H1 (cell line): ENCODE data around the gene DAP. TPM values are rescaled to one million over a fixed set of nuclear protein-coding genes. Genes with fewer than 3 reads are reported as not detected.

Experiments
- CTCF ChIA-PET: fragments of 300-600 bp; sonication (Branson Sonifier 250); formaldehyde crosslinking; loops from one replicate; lab custom pipeline; 2021; ENCODE audit not compliant: partially characterized antibody; lab: Charles Lee
- POLR2A ChIA-PET: fragments of 300-600 bp; sonication (Branson Sonifier 250); formaldehyde crosslinking; loops from one replicate; lab custom pipeline; 2021; ENCODE audit warnings: inconsistent platforms; ENCODE audit not compliant: partially characterized antibody; lab: Charles Lee
- DNase-seq, 2 experiments: peaks; one replicate each; pipeline versions ENCODE4 v3.0.0 to v3.0.0-alpha.2; 2010 to 2022; ENCODE audit warnings: low spot score in 2 of 2, low read depth in 1 of 2, mixed read lengths in 1 of 2
- FAIRE-seq: peaks from 2 replicates; lab custom pipeline; 2011; peaks lifted over from hg19 to GRCh38; lab: Jason Lieb, UNC
- H2AFZ ChIP-seq: 2 replicates; pipeline ENCODE4 v1.8.1; 2012; ENCODE audit warnings: low read length, inconsistent platforms
- H2AK5ac ChIP-seq: 2 replicates; pipeline ENCODE4 v1.6.1; 2013; ENCODE audit warnings: low read depth, low read length
- H2BK120ac ChIP-seq: replicated peaks from 2 replicates; pipeline ENCODE3; 2013; ENCODE audit warnings: low read depth, low read length, inconsistent platforms
- H2BK12ac ChIP-seq: 2 replicates; pipeline ENCODE4 v1.6.1; 2013; ENCODE audit warnings: low read depth, low read length
- H2BK15ac ChIP-seq: 2 replicates; pipeline ENCODE4 v1.6.1; 2013; ENCODE audit warnings: low read length
- H2BK20ac ChIP-seq: 2 replicates; pipeline ENCODE4 v1.6.1; 2013; ENCODE audit warnings: low read length
- H2BK5ac ChIP-seq: 2 replicates; pipeline ENCODE4 v1.6.1; 2013; ENCODE audit warnings: low read depth, low read length
- H3K14ac ChIP-seq: 2 replicates; pipeline ENCODE4 v1.6.1; 2013; ENCODE audit warnings: inconsistent platforms; ENCODE audit not compliant: insufficient read length
- H3K18ac ChIP-seq: 2 replicates; pipeline ENCODE4 v1.6.1; 2013; ENCODE audit warnings: low read length; ENCODE audit errors: extremely low read depth
- H3K23ac ChIP-seq: 2 replicates; pipeline ENCODE4 v1.6.1; 2013; ENCODE audit warnings: inconsistent platforms; ENCODE audit not compliant: insufficient read length
- H3K23me2 ChIP-seq: 2 replicates; pipeline ENCODE4 v1.6.1; 2013; ENCODE audit warnings: low read depth, low read length
- H3K27ac ChIP-seq: 2 replicates; pipeline ENCODE4 v1.6.1; 2011; ENCODE audit warnings: low read depth, low read length, inconsistent platforms
- H3K27me3 ChIP-seq, 4 experiments: replicated peaks in 1 of 4; 1 replicate in 1 of 4; 2 replicates in 3 of 4; pipeline versions ENCODE4 v1.6.1 to v1.8.1; 2011 to 2013; ENCODE audit warnings: low read length in 3 of 4, mild to moderate bottlenecking in 3 of 4, inconsistent platforms in 2 of 4, mixed read lengths in 2 of 4, moderate library complexity in 1 of 4; ENCODE audit not compliant: control insufficient read depth in 3 of 4, insufficient read depth in 3 of 4; ENCODE audit errors: extremely low read depth in 1 of 4
- H3K36me3 ChIP-seq, 4 experiments: 2 replicates each; pipeline versions ENCODE4 v1.6.1 to v1.8.1; 2011 to 2013; ENCODE audit warnings: mild to moderate bottlenecking in 4 of 4, low read length in 3 of 4, moderate library complexity in 2 of 4, control low read depth in 1 of 4, inconsistent platforms in 1 of 4; ENCODE audit not compliant: insufficient read depth in 4 of 4, control insufficient read depth in 2 of 4
- H3K4ac ChIP-seq: replicated peaks from 2 replicates; pipeline ENCODE3; 2013; ENCODE audit warnings: low read length, low read depth, mixed read lengths, inconsistent platforms; ENCODE audit not compliant: insufficient read length
- H3K4me1 ChIP-seq, 4 experiments: replicated peaks in 1 of 4; 1 replicate in 1 of 4; 2 replicates in 3 of 4; pipeline versions ENCODE4 v1.6.1 to v1.8.1; 2011 to 2013; ENCODE audit warnings: low read length in 3 of 4, inconsistent platforms in 2 of 4, mixed read lengths in 1 of 4; ENCODE audit not compliant: insufficient read depth in 4 of 4, control insufficient read depth in 3 of 4
- H3K4me2 ChIP-seq, 2 experiments: 2 replicates each; pipeline versions ENCODE4 v1.6.1 to v1.8.1; 2011 to 2013; ENCODE audit warnings: low read depth in 2 of 2, low read length in 2 of 2, control low read depth in 1 of 2, inconsistent platforms in 1 of 2, mild to moderate bottlenecking in 1 of 2; ENCODE audit not compliant: insufficient read depth in 1 of 2
- H3K4me3 ChIP-seq, 4 experiments: fragments of 200-600, 300-600 bp in 1 of 4; sonication (generic), shearing (Covaris generic), sonication (Bioruptor Twin) in 1 of 4; 2 replicates each; pipeline versions ENCODE4 v1.5.1 to v1.8.1; 2011 to 2016; ENCODE audit warnings: low read length in 4 of 4, low read depth in 3 of 4, control low read depth in 2 of 4, inconsistent platforms in 2 of 4, mild to moderate bottlenecking in 2 of 4, mixed read lengths in 1 of 4, moderate library complexity in 1 of 4; ENCODE audit not compliant: insufficient read depth in 2 of 4; ENCODE audit errors: extremely low read depth in 1 of 4
- H3K56ac ChIP-seq: replicated peaks from 2 replicates; pipeline ENCODE3; 2013; ENCODE audit warnings: low read depth, mild to moderate bottlenecking, mixed read lengths, low read length, inconsistent platforms; ENCODE audit not compliant: insufficient read length
- H3K79me1 ChIP-seq: 2 replicates; pipeline ENCODE4 v1.6.1; 2013; ENCODE audit warnings: low read depth, low read length, control low read depth
- H3K79me2 ChIP-seq, 2 experiments: 2 replicates each; pipeline versions ENCODE4 v1.6.1 to v1.8.1; 2012 to 2013; ENCODE audit warnings: low read length in 2 of 2, mild to moderate bottlenecking in 2 of 2, inconsistent platforms in 1 of 2; ENCODE audit not compliant: insufficient read depth in 2 of 2, control insufficient read depth in 1 of 2
- H3K9ac ChIP-seq, 4 experiments: replicated peaks in 1 of 4; 1 replicate in 1 of 4; 2 replicates in 3 of 4; pipeline versions ENCODE4 v1.6.1 to v1.8.1; 2011 to 2013; ENCODE audit warnings: low read depth in 3 of 4, low read length in 3 of 4, control low read depth in 2 of 4, mild to moderate bottlenecking in 2 of 4, moderate library complexity in 2 of 4, inconsistent platforms in 1 of 4; ENCODE audit errors: extremely low read depth in 1 of 4
- H3K9me3 ChIP-seq, 2 experiments: 2 replicates each; pipeline versions ENCODE4 v1.6.1 to v1.8.1; 2012 to 2013; ENCODE audit warnings: mild to moderate bottlenecking in 2 of 2, moderate library complexity in 2 of 2, control low read depth in 1 of 2, inconsistent platforms in 1 of 2, low read depth in 1 of 2, low read length in 1 of 2, mixed read lengths in 1 of 2; ENCODE audit not compliant: insufficient read depth in 2 of 2
- H4K20me1 ChIP-seq, 2 experiments: replicated peaks in 1 of 2; 2 replicates each; pipeline versions ENCODE3 to v1.8.1; 2011 to 2013; ENCODE audit warnings: inconsistent platforms in 2 of 2, low read length in 2 of 2, mild to moderate bottlenecking in 1 of 2; ENCODE audit not compliant: insufficient read depth in 2 of 2, control insufficient read depth in 1 of 2
- H4K5ac ChIP-seq: 2 replicates; pipeline ENCODE4 v1.6.1; 2013; ENCODE audit warnings: low read length, low read depth, mixed read lengths, inconsistent platforms; ENCODE audit not compliant: insufficient read length
- H4K8ac ChIP-seq: 2 replicates; pipeline ENCODE4 v1.8.0; 2013; ENCODE audit warnings: mild to moderate bottlenecking, moderate library complexity, low read length, inconsistent platforms; ENCODE audit not compliant: insufficient read depth; ENCODE audit errors: extremely low read depth
- H4K91ac ChIP-seq: replicated peaks from 2 replicates; pipeline ENCODE3; 2013; ENCODE audit warnings: low read length, mixed read lengths, inconsistent platforms; ENCODE audit not compliant: insufficient read length
- BRCA1 ChIP-seq: IDR thresholded peaks from 2 replicates; pipeline ENCODE4 v1.6.1; 2012; ENCODE audit warnings: low read depth, low read length, improper control_type of control experiment
- CREB1 ChIP-seq: IDR thresholded peaks from 2 replicates; pipeline ENCODE4 v1.6.1; 2012; ENCODE audit warnings: inconsistent platforms
- EGR1 ChIP-seq: IDR thresholded peaks from 2 replicates; pipeline ENCODE4 v1.6.1; 2011; ENCODE audit warnings: low read depth, low read length, borderline replicate concordance
- POU5F1 ChIP-seq: IDR thresholded peaks from 2 replicates; pipeline ENCODE4 v1.6.1; 2011; ENCODE audit warnings: low read depth, mild to moderate bottlenecking, low read length, moderate library complexity
- RAD21 ChIP-seq, 2 experiments: IDR thresholded peaks in 1 of 2; conservative IDR thresholded peaks in 1 of 2; 2 replicates each; pipeline ENCODE4 v1.6.1; 2011; ENCODE audit warnings: low read depth in 2 of 2, low read length in 2 of 2, improper control_type of control experiment in 1 of 2, inconsistent platforms in 1 of 2, mild to moderate bottlenecking in 1 of 2, moderate library complexity in 1 of 2
- YY1 ChIP-seq: IDR thresholded peaks from 2 replicates; pipeline ENCODE4 v1.6.1; 2011; ENCODE audit warnings: low read depth, mild to moderate bottlenecking, low read length
- WGBS, 2 experiments: shearing (Covaris generic) in 1 of 2; methylation state at CpG; one replicate each; pipeline versions ENCODE4 v1.1.6 to v1.1.7; 2013 to 2015; ENCODE audit warnings: low lambda C conversion rate in 2 of 2, mixed read lengths in 2 of 2, inconsistent platforms in 1 of 2, low coverage in 1 of 2, missing lambda C conversion rate in 1 of 2; ENCODE audit not compliant: insufficient replicate concordance in 2 of 2, insufficient coverage in 1 of 2, insufficient read length in 1 of 2; ENCODE audit errors: extremely low coverage in 1 of 2, missing lambda C conversion rate in 1 of 2; 5-methylcytosine and 5-hydroxymethylcytosine counted together
- polyA plus RNA-seq, 7 experiments: library from polyadenylated mRNA; depleted of rRNA in 3 of 7; stranded (reverse) in 5 of 7; unstranded in 2 of 7; fragments of >200 nt in 5 of 7; fragments of 200-250 nt in 2 of 7; gene quantifications; 1 replicate in 5 of 7; 2 replicates in 1 of 7; 4 replicates in 1 of 7; pipeline versions ENCODE4 v1.2.1 to v1.2.3, GENCODE V29; 2011 to 2013; ENCODE audit warnings: missing spikeins in 2 of 7, mixed read lengths in 2 of 7
- total RNA-seq: library from RNA; stranded (reverse); fragmentation: NEBNext Ultra II Directional; extraction: Animal tissue kit (Norgen Biotek cat#: 25700); gene quantifications from 2 replicates; pipeline ENCODE4 v1.2.1, GENCODE V29; 2021
- TF ChIP-seq, protein P1 (sequence below), 3 experiments: IDR thresholded peaks; 1 replicate in 2 of 3; 2 replicates in 1 of 3; pipeline versions ENCODE4 v1.5.1 to v1.6.1; 2011; ENCODE audit warnings: low read length in 3 of 3, mild to moderate bottlenecking in 3 of 3, inconsistent platforms in 2 of 3, low read depth in 1 of 3, moderate library complexity in 1 of 3; ENCODE audit not compliant: insufficient read depth in 1 of 3; ENCODE audit errors: control extremely low read depth in 1 of 3

Gene DAP
- total and polyA plus RNA-seq, 2 of the 8 experiments (the other 6 are each of a cell fraction or from before 2014, with no cell fraction given): 26.2 to 44.4 TPM

GRCh38 chr5:10695055-10695649 lies 65.9 kb downstream of the DAP start:
- Histone ChIP-seq H2BK12ac (no peak overlapping the region), H3K79me2 (no peaks in the 10 kb centered on the region), H3K4ac (no peak overlapping the region), H2BK20ac (no peak overlapping the region), H4K20me1 (no peaks in the 10 kb centered on the region), H3K23me2 (no peaks in the 10 kb centered on the region), H3K18ac (no peak overlapping the region), H3K27me3 (no peaks in the 10 kb centered on the region), H2AFZ (no peak overlapping the region), H4K91ac (no peak overlapping the region), H3K9me3 (no peaks in the 10 kb centered on the region), H2AK5ac (no peak overlapping the region), H2BK5ac (no peak overlapping the region), H3K79me1 (no peaks in the 10 kb centered on the region; the same call in 1 of the 2 replicates), H4K8ac (no peak overlapping the region)
- CTCF ChIA-PET: interaction anchor here (0.6 to 9.6 kb wide), 30 partner anchors 8 to 641 kb away, joined by 3 to 132 read pairs (median 5); no protein-coding TSS in a partner anchor
- peak in 1 of 2 experiments; percentile 76 for DNase-seq
- 45% methylated on average over 14 of the region's 14 CpGs; no CpG with 5 or more reads in 1 of the 2 experiments for WGBS, 2 experiments
- TF ChIP-seq BRCA1 (no peak), CREB1 (no peak), YY1 (peak; percentile 78), RAD21 (IDR thresholded peaks at IDR 0.05 in 1 of 2, conservative IDR thresholded peaks at IDR 0.05 in 1 of 2; ENCODE audit: low read depth in 2 of 2, low read length in 2 of 2) (peak; percentile 92 to 94), EGR1 (no peak), POU5F1 (no peak)
- TF ChIP-seq, protein P1, sequence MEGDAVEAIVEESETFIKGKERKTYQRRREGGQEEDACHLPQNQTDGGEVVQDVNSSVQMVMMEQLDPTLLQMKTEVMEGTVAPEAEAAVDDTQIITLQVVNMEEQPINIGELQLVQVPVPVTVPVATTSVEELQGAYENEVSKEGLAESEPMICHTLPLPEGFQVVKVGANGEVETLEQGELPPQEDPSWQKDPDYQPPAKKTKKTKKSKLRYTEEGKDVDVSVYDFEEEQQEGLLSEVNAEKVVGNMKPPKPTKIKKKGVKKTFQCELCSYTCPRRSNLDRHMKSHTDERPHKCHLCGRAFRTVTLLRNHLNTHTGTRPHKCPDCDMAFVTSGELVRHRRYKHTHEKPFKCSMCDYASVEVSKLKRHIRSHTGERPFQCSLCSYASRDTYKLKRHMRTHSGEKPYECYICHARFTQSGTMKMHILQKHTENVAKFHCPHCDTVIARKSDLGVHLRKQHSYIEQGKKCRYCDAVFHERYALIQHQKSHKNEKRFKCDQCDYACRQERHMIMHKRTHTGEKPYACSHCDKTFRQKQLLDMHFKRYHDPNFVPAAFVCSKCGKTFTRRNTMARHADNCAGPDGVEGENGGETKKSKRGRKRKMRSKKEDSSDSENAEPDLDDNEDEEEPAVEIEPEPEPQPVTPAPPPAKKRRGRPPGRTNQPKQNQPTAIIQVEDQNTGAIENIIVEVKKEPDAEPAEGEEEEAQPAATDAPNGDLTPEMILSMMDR (IDR thresholded peaks at IDR 0.05; ENCODE audit: control extremely low read depth in 1 of 3, insufficient read depth in 1 of 3, low read depth in 1 of 3, low read length in 3 of 3): peak; percentile 85 to 88 (median 88)
- TF ChIP-seq, all 59 proteins: peak for 3
- Histone ChIP-seq H2BK15ac (no peak overlapping the region), H3K56ac (no peak overlapping the region), H3K4me1 (peaks cover 0 to 3% (median 2%) of the 10 kb centered on the region in 4 experiments; a peak in 3 of 7 replicates), H3K36me3 (no peaks in the 10 kb centered on the region), H3K27ac (no peak overlapping the region), H3K4me3 (no peak overlapping the region), H3K9ac (no peak overlapping the region), H3K14ac (no peak overlapping the region), H3K4me2 (no peak overlapping the region), H2BK120ac (no peak overlapping the region), H3K23ac (no peak overlapping the region), H4K5ac (no peak overlapping the region)
- POLR2A ChIA-PET: no interaction called here
- no peak for FAIRE-seq
